Neural cell (in vitro differentiated cells): Measurements from ENCODE around the gene SRGAP3.

Experiments used
- CTCF ChIP-seq: fragments of 450-650 bp; IDR thresholded peaks from 2 replicates; pipeline ENCODE4 v1.5.1; 2014; ENCODE audit warnings: antibody characterized with exemption, mild to moderate bottlenecking, moderate library complexity; ENCODE audit not compliant: poor library complexity, severe bottlenecking
- EZH2 ChIP-seq: fragments of 200-600, 300-800 bp; shearing (Covaris generic), sonication (generic); IDR thresholded peaks from 2 replicates; pipeline ENCODE4 v1.6.1; 2014; ENCODE audit warnings: antibody characterized with exemption, low read length, borderline replicate concordance, mild to moderate bottlenecking; ENCODE audit not compliant: insufficient read depth, poor library complexity, severe bottlenecking
- POLR2AphosphoS5 ChIP-seq: IDR thresholded peaks from 2 replicates; pipeline ENCODE4 v1.6.1; 2012
- SMC3 ChIP-seq: fragments of 450-650 bp; conservative IDR thresholded peaks from 2 replicates; pipeline ENCODE4 v1.6.1; 2014; ENCODE audit warnings: antibody characterized with exemption, mild to moderate bottlenecking, moderate library complexity; ENCODE audit not compliant: poor library complexity
- TAF1 ChIP-seq: IDR thresholded peaks from 2 replicates; pipeline ENCODE4 v1.6.1; 2012; ENCODE audit warnings: low read depth

- no peak for TF ChIP-seq CTCF
- TF ChIP-seq SMC3, result no peak
- no peak for TF ChIP-seq TAF1
- TF ChIP-seq EZH2, result no peak
- no peak for TF ChIP-seq POLR2AphosphoS5
These were observed 126.6 kb downstream of the SRGAP3 start for GRCh38 chr3:9122732-9123364.
